ENCODE data around the gene TMEM187. TPM values are rescaled to one million over a fixed set of nuclear protein-coding genes. Genes with fewer than 3 reads are reported as not detected.

TMEM187 gene
- total and polyA plus RNA-seq, 2 experiments from 2014 or later = 8.7 to 12.1 TPM

DNA sequence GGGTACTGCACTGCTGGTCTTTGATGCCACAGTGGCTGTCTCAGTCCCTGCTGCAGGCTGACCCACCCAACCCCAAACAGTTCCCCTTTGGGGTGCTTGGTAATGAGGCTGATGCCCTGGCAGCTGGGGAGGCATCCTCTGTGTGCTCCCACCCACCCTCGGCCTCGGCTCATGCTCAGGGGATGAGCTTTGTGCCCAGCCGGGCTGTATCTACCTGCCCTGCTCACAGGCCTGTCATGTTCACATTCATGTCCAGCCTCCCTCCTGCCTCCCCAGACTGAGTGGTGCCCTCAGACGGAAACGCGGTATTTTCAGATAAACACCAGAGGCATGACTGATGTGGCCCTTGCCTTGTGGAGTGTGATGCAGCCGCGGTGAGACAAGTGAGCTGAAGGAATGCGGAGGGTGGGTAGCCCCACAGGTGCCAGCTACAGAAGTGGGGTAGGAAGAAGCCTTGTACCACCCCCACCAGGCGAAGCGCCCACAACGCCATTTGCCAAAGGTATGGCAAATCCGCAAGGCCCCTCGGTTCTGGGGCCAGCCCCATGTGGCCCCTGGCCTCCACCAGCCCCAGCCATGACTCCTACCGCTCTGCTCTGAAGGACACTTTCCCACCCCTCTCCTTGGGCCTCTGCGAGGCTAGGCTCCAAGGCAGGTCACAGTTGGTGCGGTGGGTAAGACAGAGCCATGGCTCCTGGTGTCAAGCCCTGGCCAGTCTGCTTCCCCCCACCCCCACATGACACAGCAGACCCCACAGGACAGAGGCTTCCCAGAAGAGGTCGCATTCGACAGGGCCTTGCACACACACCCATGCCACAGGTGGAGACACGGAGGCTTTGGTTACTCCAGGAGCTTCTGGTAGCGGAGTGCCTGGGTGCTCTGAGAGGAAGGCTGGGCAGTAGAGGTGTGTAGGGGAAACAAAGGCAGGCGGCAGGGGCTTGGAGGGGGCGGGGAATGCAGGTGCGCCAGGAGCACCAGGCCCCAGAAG is 26.3 kb upstream of the TMEM187 start:
- Histone ChIP-seq H2AFZ (no peak overlapping the region), H3K9me2 (replicated peaks; ENCODE audit: insufficient read depth) (no peaks in the 10 kb centered on the region), H3K4me2 (no peak overlapping the region), H3K36me3 (replicated peaks; ENCODE audit: insufficient read depth, low read depth) (no peaks in the 10 kb centered on the region), H3K4me3 (no peak overlapping the region), H3K79me2 (no peaks in the 10 kb centered on the region), H3K27ac (no peak overlapping the region), H4K20me1 (ENCODE audit: insufficient read depth, poor library complexity, severe bottlenecking) (no peaks in the 10 kb centered on the region), H3K27me3 (no peaks in the 10 kb centered on the region), H3K4me1 (ENCODE audit: insufficient read depth) (no peaks in the 10 kb centered on the region), H3K9me3 (ENCODE audit: low read depth) (no peaks in the 10 kb centered on the region)
- no peak for DNase-seq (ENCODE audit: low spot score)
- TF ChIP-seq EZH2 (IDR thresholded peaks at IDR 0.05; ENCODE audit: borderline replicate concordance) = no peak
- no peak for TF ChIP-seq CTCF (IDR thresholded peaks at IDR 0.05; ENCODE audit: poor library complexity)
- TF ChIP-seq EZH2phosphoT487 (IDR thresholded peaks at IDR 0.05; ENCODE audit: low read depth, severe bottlenecking, unreplicated experiment) = no peak
- 91% methylated on average over 23 of the region's 24 CpGs for WGBS (ENCODE audit: low lambda C conversion rate, missing lambda C conversion rate)

DNA sequence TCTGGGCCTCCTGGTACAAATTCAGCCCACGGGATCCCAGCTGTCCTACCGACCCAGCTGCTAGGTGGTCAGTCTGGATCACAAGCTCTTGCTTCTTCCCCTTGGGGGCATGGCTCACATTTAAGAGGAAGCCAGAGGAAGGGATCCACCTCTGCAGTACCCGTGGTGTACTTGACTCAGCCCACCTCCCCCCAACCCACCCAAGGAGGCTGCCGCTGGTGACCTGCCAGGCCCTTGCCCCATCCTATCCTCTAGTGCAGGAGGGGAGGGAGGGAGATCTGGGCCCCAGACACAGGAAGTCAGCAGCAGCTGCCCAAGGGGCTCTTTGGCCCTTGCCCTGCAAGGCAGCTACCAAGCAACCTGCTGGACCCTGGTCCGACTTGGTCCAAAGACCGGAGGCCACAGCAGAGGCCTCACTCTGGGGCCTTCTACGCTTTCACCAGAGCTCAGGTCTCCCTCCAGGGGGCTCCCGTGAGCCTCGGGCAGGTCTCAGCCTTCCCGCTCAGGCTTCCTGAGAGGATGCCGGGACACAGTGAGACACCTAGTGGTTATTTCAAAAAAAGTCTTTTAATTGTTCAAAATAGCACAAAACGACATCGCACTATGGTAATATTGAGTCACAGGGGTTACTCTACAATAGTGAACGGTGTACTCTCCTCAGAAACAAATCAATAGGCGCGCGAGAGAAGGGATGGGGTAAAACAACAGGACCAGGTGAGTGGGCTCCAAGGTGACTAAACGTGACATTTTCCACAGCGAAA is 25.4 kb upstream of the TMEM187 start:
- 69% methylated on average over 19 of the region's 19 CpGs for WGBS (ENCODE audit: low lambda C conversion rate, missing lambda C conversion rate)
- no peak overlapping the region for H2AFZ ChIP-seq

GRCh38 chrX:153948002-153948466 is 24.5 kb upstream of the TMEM187 start:
- H3K79me2 ChIP-seq = no peaks in the 10 kb centered on the region
- no peak overlapping the region for H3K27ac ChIP-seq
- H3K27me3 ChIP-seq = no peaks in the 10 kb centered on the region
- no peak for DNase-seq (ENCODE audit: low spot score)
- WGBS (ENCODE audit: low lambda C conversion rate, missing lambda C conversion rate) = 77% methylated on average over 10 of the region's 10 CpGs
- H3K9me3 ChIP-seq (ENCODE audit: low read depth) = no peaks in the 10 kb centered on the region
- H3K36me3 ChIP-seq (replicated peaks; ENCODE audit: insufficient read depth, low read depth) = no peaks in the 10 kb centered on the region
- H3K4me3 ChIP-seq = no peak overlapping the region
- H4K20me1 ChIP-seq (ENCODE audit: insufficient read depth, poor library complexity, severe bottlenecking) = no peaks in the 10 kb centered on the region
- no peak for TF ChIP-seq EZH2 (IDR thresholded peaks at IDR 0.05; ENCODE audit: borderline replicate concordance)
- TF ChIP-seq CTCF (IDR thresholded peaks at IDR 0.05; ENCODE audit: poor library complexity) = no peak
- no peak overlapping the region for H2AFZ ChIP-seq
- H3K9me2 ChIP-seq (replicated peaks; ENCODE audit: insufficient read depth) = no peaks in the 10 kb centered on the region
- H3K4me2 ChIP-seq = no peak overlapping the region
- H3K4me1 ChIP-seq (ENCODE audit: insufficient read depth) = no peaks in the 10 kb centered on the region

More for the DNA sequence above, 25.4 kb upstream of the TMEM187 start:
- Histone ChIP-seq H4K20me1 (ENCODE audit: insufficient read depth, poor library complexity, severe bottlenecking) (no peaks in the 10 kb centered on the region), H3K27ac (no peak overlapping the region), H3K4me2 (no peak overlapping the region), H3K9me2 (replicated peaks; ENCODE audit: insufficient read depth) (no peaks in the 10 kb centered on the region), H3K4me3 (no peak overlapping the region), H3K79me2 (no peaks in the 10 kb centered on the region), H3K4me1 (ENCODE audit: insufficient read depth) (no peaks in the 10 kb centered on the region), H3K27me3 (no peaks in the 10 kb centered on the region), H3K36me3 (replicated peaks; ENCODE audit: insufficient read depth, low read depth) (no peaks in the 10 kb centered on the region), H3K9me3 (ENCODE audit: low read depth) (no peaks in the 10 kb centered on the region)
- DNase-seq (ENCODE audit: low spot score) = peak; percentile 85
- TF ChIP-seq EZH2 (IDR thresholded peaks at IDR 0.05; ENCODE audit: borderline replicate concordance) (no peak), CTCF (IDR thresholded peaks at IDR 0.05; ENCODE audit: poor library complexity) (peak; percentile 68)
